GM12878 (cell line): ENCODE data around the gene CDH1. TPM values are rescaled to one million over a fixed set of nuclear protein-coding genes. Genes with fewer than 3 reads are reported as not detected.

ENCODE experiments used
- ATF7 ChIP-seq: fragments of 450-650 bp; IDR thresholded peaks from 2 replicates; pipeline ENCODE4 v1.6.1; 2016; ENCODE audit warnings: low read depth, mild to moderate bottlenecking
- BRCA1 ChIP-seq: IDR thresholded peaks from 2 replicates; pipeline ENCODE4 v1.6.1; 2011; ENCODE audit warnings: low read depth, low read length, improper control_type of control experiment
- ESRRA ChIP-seq: IDR thresholded peaks from 2 replicates; pipeline ENCODE4 v1.6.1; 2012; ENCODE audit warnings: mild to moderate bottlenecking, low read length, improper control_type of control experiment
- IRF3 ChIP-seq: fragments of 450-650 bp; IDR thresholded peaks from 2 replicates; pipeline ENCODE4 v1.6.1; 2014; ENCODE audit warnings: mild to moderate bottlenecking
- KLF5 ChIP-seq: fragments of 450-650 bp; IDR thresholded peaks from 2 replicates; pipeline ENCODE4 v1.6.1; 2014; ENCODE audit warnings: mild to moderate bottlenecking; ENCODE audit not compliant: partially characterized antibody
- NFYA ChIP-seq: IDR thresholded peaks from 2 replicates; pipeline ENCODE4 v1.6.1; 2011; ENCODE audit warnings: low read depth, mild to moderate bottlenecking, low read length, improper control_type of control experiment, borderline replicate concordance
- RAD21 ChIP-seq: IDR thresholded peaks from 2 replicates; pipeline ENCODE4 v1.6.1; 2011; ENCODE audit warnings: mild to moderate bottlenecking, low read depth, low read length, moderate library complexity; ENCODE audit not compliant: insufficient read depth
- SMC3 ChIP-seq: IDR thresholded peaks from 2 replicates; pipeline ENCODE4 v1.6.1; 2011; ENCODE audit warnings: low read length, improper control_type of control experiment, borderline replicate concordance
- TCF7 ChIP-seq: IDR thresholded peaks from 2 replicates; pipeline ENCODE4 v1.6.1; 2014; ENCODE audit warnings: antibody characterized with exemption, borderline replicate concordance
- ZBTB33 ChIP-seq: fragments of 450-650 bp; IDR thresholded peaks from 2 replicates; pipeline ENCODE4 v1.6.1; 2017; ENCODE audit warnings: mild to moderate bottlenecking
- ZBTB40 ChIP-seq: fragments of 450-650 bp; IDR thresholded peaks from 2 replicates; pipeline ENCODE4 v1.6.1; 2016; ENCODE audit warnings: mild to moderate bottlenecking, moderate library complexity, borderline replicate concordance
- polyA plus RNA-seq, 11 experiments: library from polyadenylated mRNA; depleted of rRNA in 4 of 11; unstranded in 6 of 11; stranded (reverse) in 5 of 11; fragments of >200 nt; fragmentation: Nextera tagmentation in 4 of 11; fragmentation: Illumina TruSeq in 1 of 11; extraction: Ambion mirVana in 4 of 11; extraction: Trizol in 1 of 11; gene quantifications; 1 replicate in 1 of 11; 2 replicates in 10 of 11; pipeline versions ENCODE4 v1.2.1 to v1.2.3, GENCODE V29; 2011 to 2016; ENCODE audit warnings: inconsistent platforms in 2 of 11, missing spikeins in 2 of 11, low read depth in 1 of 11
- total RNA-seq, 4 experiments: library from RNA; depleted of rRNA in 3 of 4; stranded (reverse); fragments of >200 nt in 3 of 4; fragmentation: Illumina TruSeq in 1 of 4; extraction: Trizol in 1 of 4; gene quantifications; 2 replicates each; pipeline versions ENCODE4 v1.2.1 to v1.2.3, GENCODE V29; 2013 to 2021
- TF ChIP-seq, protein P1 (sequence below): fragments of 450-650 bp; IDR thresholded peaks from 2 replicates; pipeline ENCODE4 v1.6.1; 2017; ENCODE audit warnings: mild to moderate bottlenecking, low read depth, inconsistent platforms; ENCODE audit not compliant: poor library complexity, severe bottlenecking
- TF ChIP-seq, protein P2 (sequence below): fragments of 450-650 bp; formaldehyde crosslinking; IDR thresholded peaks from 2 replicates; pipeline ENCODE4 v1.4.0; 2020; ENCODE audit warnings: mild to moderate bottlenecking, moderate library complexity

The CDH1 gene
- total and polyA plus RNA-seq, 10 of the 15 experiments (the other 5 are each of a cell fraction or from before 2014, with no cell fraction given), result 2.2 to 30.6 (median 17.7) TPM

DNA sequence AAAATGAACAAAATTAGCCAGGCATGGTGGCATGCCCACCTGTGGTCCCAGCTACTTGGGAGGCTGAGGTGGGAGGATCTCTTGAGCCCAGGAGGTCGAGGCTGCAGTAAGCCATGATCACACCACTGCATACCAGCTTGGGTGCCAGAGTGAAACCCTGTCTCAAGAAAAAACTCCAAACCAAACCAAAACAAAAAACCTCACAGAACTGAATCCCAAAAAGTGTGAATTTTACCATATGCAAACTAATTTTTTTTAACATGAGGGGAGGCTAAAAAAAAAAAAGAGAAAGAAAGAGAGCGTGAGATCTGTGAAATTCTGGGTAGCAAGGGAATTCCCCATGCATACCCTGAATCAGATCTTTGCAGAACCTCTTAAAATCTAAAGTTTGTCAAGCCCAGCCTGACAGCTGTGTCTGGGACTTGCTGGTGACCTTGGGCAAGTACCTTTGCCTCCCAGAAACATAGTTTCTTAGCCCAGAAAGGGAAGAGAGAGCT lies 17.1 kb upstream of the CDH1 start (continued):
- TF ChIP-seq, protein P1, sequence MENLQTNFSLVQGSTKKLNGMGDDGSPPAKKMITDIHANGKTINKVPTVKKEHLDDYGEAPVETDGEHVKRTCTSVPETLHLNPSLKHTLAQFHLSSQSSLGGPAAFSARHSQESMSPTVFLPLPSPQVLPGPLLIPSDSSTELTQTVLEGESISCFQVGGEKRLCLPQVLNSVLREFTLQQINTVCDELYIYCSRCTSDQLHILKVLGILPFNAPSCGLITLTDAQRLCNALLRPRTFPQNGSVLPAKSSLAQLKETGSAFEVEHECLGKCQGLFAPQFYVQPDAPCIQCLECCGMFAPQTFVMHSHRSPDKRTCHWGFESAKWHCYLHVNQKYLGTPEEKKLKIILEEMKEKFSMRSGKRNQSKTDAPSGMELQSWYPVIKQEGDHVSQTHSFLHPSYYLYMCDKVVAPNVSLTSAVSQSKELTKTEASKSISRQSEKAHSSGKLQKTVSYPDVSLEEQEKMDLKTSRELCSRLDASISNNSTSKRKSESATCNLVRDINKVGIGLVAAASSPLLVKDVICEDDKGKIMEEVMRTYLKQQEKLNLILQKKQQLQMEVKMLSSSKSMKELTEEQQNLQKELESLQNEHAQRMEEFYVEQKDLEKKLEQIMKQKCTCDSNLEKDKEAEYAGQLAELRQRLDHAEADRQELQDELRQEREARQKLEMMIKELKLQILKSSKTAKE, result peak; percentile 76
- TF ChIP-seq KLF5 (no peak), BRCA1 (no peak), RAD21 (no peak), ESRRA (peak; percentile 66; the same call in 1 of the 2 replicates), IRF3 (no peak), NFYA (no peak), TCF7 (0 out of 2 replicates have a peak, but pooled peaks have one; percentile 18), ATF7 (peak; percentile 75), ZBTB40 (no peak), SMC3 (no peak), ZBTB33 (no peak)
- TF ChIP-seq, protein P2, sequence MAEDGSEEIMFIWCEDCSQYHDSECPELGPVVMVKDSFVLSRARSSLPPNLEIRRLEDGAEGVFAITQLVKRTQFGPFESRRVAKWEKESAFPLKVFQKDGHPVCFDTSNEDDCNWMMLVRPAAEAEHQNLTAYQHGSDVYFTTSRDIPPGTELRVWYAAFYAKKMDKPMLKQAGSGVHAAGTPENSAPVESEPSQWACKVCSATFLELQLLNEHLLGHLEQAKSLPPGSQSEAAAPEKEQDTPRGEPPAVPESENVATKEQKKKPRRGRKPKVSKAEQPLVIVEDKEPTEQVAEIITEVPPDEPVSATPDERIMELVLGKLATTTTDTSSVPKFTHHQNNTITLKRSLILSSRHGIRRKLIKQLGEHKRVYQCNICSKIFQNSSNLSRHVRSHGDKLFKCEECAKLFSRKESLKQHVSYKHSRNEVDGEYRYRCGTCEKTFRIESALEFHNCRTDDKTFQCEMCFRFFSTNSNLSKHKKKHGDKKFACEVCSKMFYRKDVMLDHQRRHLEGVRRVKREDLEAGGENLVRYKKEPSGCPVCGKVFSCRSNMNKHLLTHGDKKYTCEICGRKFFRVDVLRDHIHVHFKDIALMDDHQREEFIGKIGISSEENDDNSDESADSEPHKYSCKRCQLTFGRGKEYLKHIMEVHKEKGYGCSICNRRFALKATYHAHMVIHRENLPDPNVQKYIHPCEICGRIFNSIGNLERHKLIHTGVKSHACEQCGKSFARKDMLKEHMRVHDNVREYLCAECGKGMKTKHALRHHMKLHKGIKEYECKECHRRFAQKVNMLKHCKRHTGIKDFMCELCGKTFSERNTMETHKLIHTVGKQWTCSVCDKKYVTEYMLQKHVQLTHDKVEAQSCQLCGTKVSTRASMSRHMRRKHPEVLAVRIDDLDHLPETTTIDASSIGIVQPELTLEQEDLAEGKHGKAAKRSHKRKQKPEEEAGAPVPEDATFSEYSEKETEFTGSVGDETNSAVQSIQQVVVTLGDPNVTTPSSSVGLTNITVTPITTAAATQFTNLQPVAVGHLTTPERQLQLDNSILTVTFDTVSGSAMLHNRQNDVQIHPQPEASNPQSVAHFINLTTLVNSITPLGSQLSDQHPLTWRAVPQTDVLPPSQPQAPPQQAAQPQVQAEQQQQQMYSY (CRISPR knock-in tag), result no peak
